H1 (cell line): Measurements from ENCODE around the gene GGN. TPM values are rescaled to one million over a fixed set of nuclear protein-coding genes. Genes with fewer than 3 reads are reported as not detected.
A peak's percentile ranks its signal among the peaks of the same experiment; 100 is the strongest.

ENCODE experiments used
- CBX8 ChIP-seq: fragments of 300-800, 300-1000 bp; sonication (generic); IDR thresholded peaks from 2 replicates; pipeline ENCODE4 v1.7.1; 2016; ENCODE audit warnings: low read depth, low read length, borderline replicate concordance
- EZH2 ChIP-seq: fragments of 200-600 bp; sonication (generic); IDR thresholded peaks from 2 replicates; pipeline ENCODE4 v1.7.1; 2012; ENCODE audit warnings: low read depth, mild to moderate bottlenecking, moderate library complexity, low read length, inconsistent platforms; ENCODE audit not compliant: severe bottlenecking
- GABPA ChIP-seq: IDR thresholded peaks from 2 replicates; pipeline ENCODE4 v1.6.1; 2011; ENCODE audit warnings: mild to moderate bottlenecking, low read length, moderate library complexity, borderline replicate concordance; ENCODE audit not compliant: insufficient read depth
- JUN ChIP-seq: IDR thresholded peaks from 2 replicates; pipeline ENCODE4 v1.6.1; 2011; ENCODE audit warnings: low read depth, mild to moderate bottlenecking, improper control_type of control experiment, low read length
- KDM1A ChIP-seq: fragments of 200-600, 300-600 bp; sonication (generic); IDR thresholded peaks from 2 replicates; pipeline ENCODE4 v1.7.1; 2016; ENCODE audit warnings: mild to moderate bottlenecking, low read length, borderline replicate concordance
- POLR2AphosphoS5 ChIP-seq: IDR thresholded peaks from 2 replicates; pipeline ENCODE4 v1.6.1; 2011; ENCODE audit warnings: low read depth, low read length
- SP4 ChIP-seq: IDR thresholded peaks from 2 replicates; pipeline ENCODE4 v1.6.1; 2012; ENCODE audit warnings: low read length, inconsistent platforms
- TCF12 ChIP-seq: IDR thresholded peaks from 2 replicates; pipeline ENCODE4 v1.6.1; 2011; ENCODE audit warnings: low read depth, mild to moderate bottlenecking, low read length
- YY1 ChIP-seq: IDR thresholded peaks from 2 replicates; pipeline ENCODE4 v1.6.1; 2011; ENCODE audit warnings: low read depth, mild to moderate bottlenecking, low read length
- polyA plus RNA-seq, 7 experiments: library from polyadenylated mRNA; depleted of rRNA in 3 of 7; stranded (reverse) in 5 of 7; unstranded in 2 of 7; fragments of >200 nt in 5 of 7; fragments of 200-250 nt in 2 of 7; gene quantifications; 1 replicate in 5 of 7; 2 replicates in 1 of 7; 4 replicates in 1 of 7; pipeline versions ENCODE4 v1.2.1 to v1.2.3, GENCODE V29; 2011 to 2013; ENCODE audit warnings: missing spikeins in 2 of 7, mixed read lengths in 2 of 7
- total RNA-seq: library from RNA; stranded (reverse); fragmentation: NEBNext Ultra II Directional; extraction: Animal tissue kit (Norgen Biotek cat#: 25700); gene quantifications from 2 replicates; pipeline ENCODE4 v1.2.1, GENCODE V29; 2021
- TF ChIP-seq, protein P1 (sequence below): fragments of 300-600 bp; sonication (generic); IDR thresholded peaks from 2 replicates; pipeline ENCODE4 v1.7.1; 2012; ENCODE audit warnings: low read length, moderate library complexity, mild to moderate bottlenecking, inconsistent platforms; ENCODE audit not compliant: insufficient replicate concordance

The GGN gene
- total and polyA plus RNA-seq, 2 of the 8 experiments (the other 6 are each of a cell fraction or from before 2014, with no cell fraction given): 0.47 to 1.2 TPM

DNA sequence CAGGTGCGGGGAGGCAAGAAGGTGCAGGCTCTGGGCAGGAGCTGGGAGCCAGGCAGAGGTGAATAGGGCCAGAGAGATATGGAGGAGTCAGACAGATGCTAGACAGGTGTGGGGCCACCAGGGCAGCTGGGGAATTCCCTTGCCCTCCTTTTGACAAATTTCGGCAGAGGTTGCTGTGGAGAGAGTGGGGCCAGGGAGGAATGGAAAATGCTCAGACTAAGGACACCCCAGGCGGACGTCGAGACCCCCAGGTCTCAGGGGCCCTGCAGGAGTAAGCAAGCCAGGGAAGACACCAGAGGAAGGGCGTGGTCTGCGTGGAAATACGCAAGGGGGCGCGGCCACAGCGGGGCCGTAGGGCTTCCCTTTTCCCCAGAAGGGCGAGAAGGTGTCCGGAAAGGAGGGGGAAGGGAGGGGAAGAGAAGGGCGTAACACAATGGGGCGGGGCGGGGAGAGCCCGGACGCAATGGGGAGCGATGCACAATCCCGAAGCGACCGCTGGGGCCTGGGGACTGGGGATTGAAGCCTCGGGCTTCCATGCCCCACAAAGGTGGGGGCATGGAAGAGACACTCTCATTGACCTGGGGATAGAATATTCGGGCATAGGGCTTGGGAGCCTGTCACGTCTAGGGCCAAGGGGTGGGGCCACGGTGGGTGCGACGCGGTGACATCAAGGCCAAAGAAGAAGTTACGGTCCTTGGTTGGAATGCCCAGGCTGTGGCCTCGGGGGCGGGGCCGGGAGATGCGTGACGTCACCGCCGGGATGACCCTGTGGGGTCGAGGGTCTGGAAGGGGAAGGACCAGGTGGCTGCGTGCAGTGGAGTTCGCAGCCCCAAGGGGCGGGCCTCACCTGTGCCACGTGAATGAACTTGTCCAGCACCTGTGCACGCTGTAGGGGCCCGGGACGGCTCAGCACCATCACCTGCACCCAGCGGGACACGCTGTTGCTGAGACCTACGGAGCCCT is 30.0 kb upstream of the GGN start (continued):
- TF ChIP-seq POLR2AphosphoS5 (peak; percentile 48; the same call in 1 of the 2 replicates), YY1 (no peak), KDM1A (no peak), JUN (no peak), CBX8 (no peak), GABPA (no peak), EZH2 (no peak), TCF12 (0 out of 2 replicates have a peak, but pooled peaks have one; percentile 30), SP4 (no peak)
- TF ChIP-seq, protein P1, sequence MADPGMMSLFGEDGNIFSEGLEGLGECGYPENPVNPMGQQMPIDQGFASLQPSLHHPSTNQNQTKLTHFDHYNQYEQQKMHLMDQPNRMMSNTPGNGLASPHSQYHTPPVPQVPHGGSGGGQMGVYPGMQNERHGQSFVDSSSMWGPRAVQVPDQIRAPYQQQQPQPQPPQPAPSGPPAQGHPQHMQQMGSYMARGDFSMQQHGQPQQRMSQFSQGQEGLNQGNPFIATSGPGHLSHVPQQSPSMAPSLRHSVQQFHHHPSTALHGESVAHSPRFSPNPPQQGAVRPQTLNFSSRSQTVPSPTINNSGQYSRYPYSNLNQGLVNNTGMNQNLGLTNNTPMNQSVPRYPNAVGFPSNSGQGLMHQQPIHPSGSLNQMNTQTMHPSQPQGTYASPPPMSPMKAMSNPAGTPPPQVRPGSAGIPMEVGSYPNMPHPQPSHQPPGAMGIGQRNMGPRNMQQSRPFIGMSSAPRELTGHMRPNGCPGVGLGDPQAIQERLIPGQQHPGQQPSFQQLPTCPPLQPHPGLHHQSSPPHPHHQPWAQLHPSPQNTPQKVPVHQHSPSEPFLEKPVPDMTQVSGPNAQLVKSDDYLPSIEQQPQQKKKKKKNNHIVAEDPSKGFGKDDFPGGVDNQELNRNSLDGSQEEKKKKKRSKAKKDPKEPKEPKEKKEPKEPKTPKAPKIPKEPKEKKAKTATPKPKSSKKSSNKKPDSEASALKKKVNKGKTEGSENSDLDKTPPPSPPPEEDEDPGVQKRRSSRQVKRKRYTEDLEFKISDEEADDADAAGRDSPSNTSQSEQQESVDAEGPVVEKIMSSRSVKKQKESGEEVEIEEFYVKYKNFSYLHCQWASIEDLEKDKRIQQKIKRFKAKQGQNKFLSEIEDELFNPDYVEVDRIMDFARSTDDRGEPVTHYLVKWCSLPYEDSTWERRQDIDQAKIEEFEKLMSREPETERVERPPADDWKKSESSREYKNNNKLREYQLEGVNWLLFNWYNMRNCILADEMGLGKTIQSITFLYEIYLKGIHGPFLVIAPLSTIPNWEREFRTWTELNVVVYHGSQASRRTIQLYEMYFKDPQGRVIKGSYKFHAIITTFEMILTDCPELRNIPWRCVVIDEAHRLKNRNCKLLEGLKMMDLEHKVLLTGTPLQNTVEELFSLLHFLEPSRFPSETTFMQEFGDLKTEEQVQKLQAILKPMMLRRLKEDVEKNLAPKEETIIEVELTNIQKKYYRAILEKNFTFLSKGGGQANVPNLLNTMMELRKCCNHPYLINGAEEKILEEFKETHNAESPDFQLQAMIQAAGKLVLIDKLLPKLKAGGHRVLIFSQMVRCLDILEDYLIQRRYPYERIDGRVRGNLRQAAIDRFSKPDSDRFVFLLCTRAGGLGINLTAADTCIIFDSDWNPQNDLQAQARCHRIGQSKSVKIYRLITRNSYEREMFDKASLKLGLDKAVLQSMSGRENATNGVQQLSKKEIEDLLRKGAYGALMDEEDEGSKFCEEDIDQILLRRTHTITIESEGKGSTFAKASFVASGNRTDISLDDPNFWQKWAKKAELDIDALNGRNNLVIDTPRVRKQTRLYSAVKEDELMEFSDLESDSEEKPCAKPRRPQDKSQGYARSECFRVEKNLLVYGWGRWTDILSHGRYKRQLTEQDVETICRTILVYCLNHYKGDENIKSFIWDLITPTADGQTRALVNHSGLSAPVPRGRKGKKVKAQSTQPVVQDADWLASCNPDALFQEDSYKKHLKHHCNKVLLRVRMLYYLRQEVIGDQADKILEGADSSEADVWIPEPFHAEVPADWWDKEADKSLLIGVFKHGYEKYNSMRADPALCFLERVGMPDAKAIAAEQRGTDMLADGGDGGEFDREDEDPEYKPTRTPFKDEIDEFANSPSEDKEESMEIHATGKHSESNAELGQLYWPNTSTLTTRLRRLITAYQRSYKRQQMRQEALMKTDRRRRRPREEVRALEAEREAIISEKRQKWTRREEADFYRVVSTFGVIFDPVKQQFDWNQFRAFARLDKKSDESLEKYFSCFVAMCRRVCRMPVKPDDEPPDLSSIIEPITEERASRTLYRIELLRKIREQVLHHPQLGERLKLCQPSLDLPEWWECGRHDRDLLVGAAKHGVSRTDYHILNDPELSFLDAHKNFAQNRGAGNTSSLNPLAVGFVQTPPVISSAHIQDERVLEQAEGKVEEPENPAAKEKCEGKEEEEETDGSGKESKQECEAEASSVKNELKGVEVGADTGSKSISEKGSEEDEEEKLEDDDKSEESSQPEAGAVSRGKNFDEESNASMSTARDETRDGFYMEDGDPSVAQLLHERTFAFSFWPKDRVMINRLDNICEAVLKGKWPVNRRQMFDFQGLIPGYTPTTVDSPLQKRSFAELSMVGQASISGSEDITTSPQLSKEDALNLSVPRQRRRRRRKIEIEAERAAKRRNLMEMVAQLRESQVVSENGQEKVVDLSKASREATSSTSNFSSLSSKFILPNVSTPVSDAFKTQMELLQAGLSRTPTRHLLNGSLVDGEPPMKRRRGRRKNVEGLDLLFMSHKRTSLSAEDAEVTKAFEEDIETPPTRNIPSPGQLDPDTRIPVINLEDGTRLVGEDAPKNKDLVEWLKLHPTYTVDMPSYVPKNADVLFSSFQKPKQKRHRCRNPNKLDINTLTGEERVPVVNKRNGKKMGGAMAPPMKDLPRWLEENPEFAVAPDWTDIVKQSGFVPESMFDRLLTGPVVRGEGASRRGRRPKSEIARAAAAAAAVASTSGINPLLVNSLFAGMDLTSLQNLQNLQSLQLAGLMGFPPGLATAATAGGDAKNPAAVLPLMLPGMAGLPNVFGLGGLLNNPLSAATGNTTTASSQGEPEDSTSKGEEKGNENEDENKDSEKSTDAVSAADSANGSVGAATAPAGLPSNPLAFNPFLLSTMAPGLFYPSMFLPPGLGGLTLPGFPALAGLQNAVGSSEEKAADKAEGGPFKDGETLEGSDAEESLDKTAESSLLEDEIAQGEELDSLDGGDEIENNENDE: no peak
